ENCODE data around the gene PTCD1.

Gene PTCD1

GRCh38 chr7:99392046-99392445, 46.6 kb downstream of the PTCD1 start:
- H3K27me3 ChIP-seq (ENCODE audit: insufficient read depth, low read length, poor library complexity), result no peaks in the 10 kb centered on the region
- H2AFZ ChIP-seq (ENCODE audit: low read depth, low read length), result no peak overlapping the region
- H3K4me3 ChIP-seq (ENCODE audit: low read depth in 1 of 2, low read length in 2 of 2), result no peak overlapping the region
- H3K36me3 ChIP-seq (ENCODE audit: insufficient read depth, low read length), result peaks cover 88% of the 10 kb centered on the region
- H3K9ac ChIP-seq (ENCODE audit: low read depth, low read length), result no peak overlapping the region
- peaks cover 16% of the 10 kb centered on the region for H3K79me2 ChIP-seq (ENCODE audit: insufficient read depth, low read length)
- no peak for TF ChIP-seq CTCF (IDR thresholded peaks at IDR 0.05; ENCODE audit: borderline replicate concordance, extremely low read depth, low read length, poor library complexity, severe bottlenecking)
- TF ChIP-seq EZH2 (IDR thresholded peaks at IDR 0.05; ENCODE audit: borderline replicate concordance, low read depth, low read length, severe bottlenecking), result no peak
- H4K20me1 ChIP-seq (ENCODE audit: insufficient read depth, low read length), result peaks cover 43% of the 10 kb centered on the region
- H3K4me2 ChIP-seq (ENCODE audit: insufficient read depth, low read length), result no peak overlapping the region
- no peak overlapping the region for H3K27ac ChIP-seq (ENCODE audit: low read length)
- H3K4me1 ChIP-seq (ENCODE audit: insufficient read depth, low read length), result no peaks in the 10 kb centered on the region
- no peak for ATAC-seq (ENCODE audit: insufficient read depth, low read depth)
- DNase-seq, result no peak
- no peaks in the 10 kb centered on the region for H3K9me3 ChIP-seq (ENCODE audit: insufficient read depth, low read length, severe bottlenecking)

DNA sequence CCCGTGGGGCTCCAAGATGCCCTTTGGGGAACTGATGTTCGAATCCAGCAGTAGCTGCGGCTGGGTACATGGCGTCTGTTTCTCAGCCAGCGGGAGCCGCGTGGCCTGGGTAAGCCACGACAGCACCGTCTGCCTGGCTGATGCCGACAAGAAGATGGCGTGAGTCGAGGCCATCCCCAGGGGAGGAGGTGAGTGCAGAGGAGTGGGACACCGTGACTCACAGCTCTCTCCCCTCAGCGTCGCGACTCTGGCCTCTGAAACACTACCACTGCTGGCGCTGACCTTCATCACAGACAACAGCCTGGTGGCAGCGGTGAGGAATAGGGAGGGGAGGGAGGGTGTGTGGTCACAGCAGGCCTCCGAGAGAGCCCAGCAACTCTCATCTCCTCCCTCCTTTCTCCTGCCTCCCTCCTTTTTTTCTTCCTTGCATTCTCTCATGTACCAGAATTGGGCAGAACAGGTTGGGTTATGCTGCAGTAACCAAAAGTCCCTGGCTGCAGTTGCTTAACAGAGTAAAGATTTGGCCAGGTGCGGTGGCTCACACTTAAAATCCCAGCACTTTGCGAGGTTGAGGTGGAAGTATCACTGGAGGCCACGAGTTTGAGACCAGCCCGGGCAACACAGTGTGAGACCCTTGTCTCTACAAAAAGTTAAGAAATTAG, 47.5 kb downstream of the PTCD1 start:
- Histone ChIP-seq H2AFZ (ENCODE audit: low read depth, low read length) (no peak overlapping the region), H3K4me2 (ENCODE audit: insufficient read depth, low read length) (no peak overlapping the region), H3K79me2 (ENCODE audit: insufficient read depth, low read length) (peaks cover 16% of the 10 kb centered on the region), H3K9ac (ENCODE audit: low read depth, low read length) (no peak overlapping the region), H3K36me3 (ENCODE audit: insufficient read depth, low read length) (peaks cover 89% of the 10 kb centered on the region), H3K9me3 (ENCODE audit: insufficient read depth, low read length, severe bottlenecking) (no peaks in the 10 kb centered on the region), H3K4me1 (ENCODE audit: insufficient read depth, low read length) (no peaks in the 10 kb centered on the region), H3K27ac (ENCODE audit: low read length) (no peak overlapping the region), H3K27me3 (ENCODE audit: insufficient read depth, low read length, poor library complexity) (no peaks in the 10 kb centered on the region), H3K4me3 (ENCODE audit: low read depth in 1 of 2, low read length in 2 of 2) (no peak overlapping the region), H4K20me1 (ENCODE audit: insufficient read depth, low read length) (peaks cover 45% of the 10 kb centered on the region)
- TF ChIP-seq EZH2 (IDR thresholded peaks at IDR 0.05; ENCODE audit: borderline replicate concordance, low read depth, low read length, severe bottlenecking) (no peak), CTCF (IDR thresholded peaks at IDR 0.05; ENCODE audit: borderline replicate concordance, extremely low read depth, low read length, poor library complexity, severe bottlenecking) (no peak)
- DNase-seq, result no peak
- no peak for ATAC-seq (ENCODE audit: insufficient read depth, low read depth)

DNA sequence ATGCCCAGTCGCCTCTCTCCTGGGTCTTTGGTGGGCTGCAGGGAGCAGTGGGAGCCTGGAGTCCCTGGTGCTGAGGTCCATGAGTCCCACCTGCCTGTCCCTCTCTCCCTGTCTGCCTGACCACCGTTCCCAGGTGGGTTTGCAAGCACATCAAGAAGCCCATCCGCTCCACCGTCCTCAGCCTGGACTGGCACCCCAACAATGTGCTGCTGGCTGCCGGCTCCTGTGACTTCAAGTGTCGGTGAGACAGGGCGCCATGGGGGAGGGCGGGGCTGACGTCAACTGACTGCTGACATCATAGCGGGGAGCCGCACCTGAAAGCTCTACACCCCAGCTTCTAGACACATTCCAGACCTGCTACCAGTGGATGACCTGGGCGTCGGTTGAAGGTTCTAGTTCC, 48.8 kb downstream of the PTCD1 start:
- H3K9ac ChIP-seq (ENCODE audit: low read depth, low read length), result no peak overlapping the region
- no peaks in the 10 kb centered on the region for H3K4me1 ChIP-seq (ENCODE audit: insufficient read depth, low read length)
- H3K4me3 ChIP-seq (ENCODE audit: low read depth in 1 of 2, low read length in 2 of 2), result no peak overlapping the region
- DNase-seq (no peak), ATAC-seq (ENCODE audit: insufficient read depth, low read depth) (no peak)
- peaks cover 40% of the 10 kb centered on the region for H4K20me1 ChIP-seq (ENCODE audit: insufficient read depth, low read length)
- H2AFZ ChIP-seq (ENCODE audit: low read depth, low read length), result no peak overlapping the region
- no peak for TF ChIP-seq EZH2 (IDR thresholded peaks at IDR 0.05; ENCODE audit: borderline replicate concordance, low read depth, low read length, severe bottlenecking)
- no peak for TF ChIP-seq CTCF (IDR thresholded peaks at IDR 0.05; ENCODE audit: borderline replicate concordance, extremely low read depth, low read length, poor library complexity, severe bottlenecking)
- no peak overlapping the region for H3K4me2 ChIP-seq (ENCODE audit: insufficient read depth, low read length)
- no peaks in the 10 kb centered on the region for H3K27me3 ChIP-seq (ENCODE audit: insufficient read depth, low read length, poor library complexity)
- H3K36me3 ChIP-seq (ENCODE audit: insufficient read depth, low read length), result peaks cover 84% of the 10 kb centered on the region
- peaks cover 13% of the 10 kb centered on the region for H3K79me2 ChIP-seq (ENCODE audit: insufficient read depth, low read length)
- H3K9me3 ChIP-seq (ENCODE audit: insufficient read depth, low read length, severe bottlenecking), result no peaks in the 10 kb centered on the region
- no peak overlapping the region for H3K27ac ChIP-seq (ENCODE audit: low read length)

Measured in DND-41 (cell line).